ENCODE results near the gene BLMH. TPM values are rescaled to one million over a fixed set of nuclear protein-coding genes. Genes with fewer than 3 reads are reported as not detected.

BLMH gene
- 49.8 TPM for polyA plus RNA-seq (2013, experiment 1 of 2; ENCODE audit: insufficient read length)
- 42.4 TPM for polyA plus RNA-seq (2013, experiment 2 of 2; ENCODE audit: insufficient read length)

GRCh38 chr17:30291543-30292285 lies at the start of gene BLMH:
Gene BLMH (minus strand): TSS chr17:30291944. CDS start chr17:30291819, 125 bp downstream.
- peak; percentile 87 for DNase-seq

DNA sequence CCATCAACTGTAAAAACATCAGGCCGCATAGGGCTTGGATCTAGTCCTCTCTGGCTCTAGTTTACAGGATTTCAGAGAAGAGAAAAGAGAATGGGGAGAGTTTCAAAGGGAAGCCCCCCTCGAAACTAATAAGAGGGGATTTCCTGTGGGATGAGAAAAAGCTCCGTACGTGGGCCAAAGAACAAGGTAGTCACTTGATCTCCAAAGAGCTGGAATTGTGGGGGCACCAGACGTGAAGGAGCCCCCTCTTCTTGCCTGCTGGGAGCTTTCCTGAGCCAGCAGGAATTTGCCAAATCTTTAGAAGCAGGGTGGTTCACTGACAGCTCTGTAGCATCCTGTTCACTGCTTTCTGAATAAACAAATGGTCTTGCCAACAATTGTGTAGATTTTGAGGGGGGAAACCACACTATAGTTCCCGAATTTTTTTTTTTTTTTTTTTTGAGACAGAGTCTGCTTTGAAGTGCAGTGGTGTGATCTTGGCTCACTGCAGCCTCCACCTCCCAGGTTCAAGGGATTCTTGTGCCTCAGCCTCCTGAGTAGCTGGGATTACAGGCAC lies 49.1 kb upstream of the BLMH start:
- DNase-seq, result peak; percentile 27

GRCh38 chr17:30339086-30339485 lies 47.3 kb upstream of the BLMH start:
- DNase-seq, result no peak

- no peak for DNase-seq
These were observed 45.8 kb upstream of the BLMH start for GRCh38 chr17:30337393-30337999.

DNA sequence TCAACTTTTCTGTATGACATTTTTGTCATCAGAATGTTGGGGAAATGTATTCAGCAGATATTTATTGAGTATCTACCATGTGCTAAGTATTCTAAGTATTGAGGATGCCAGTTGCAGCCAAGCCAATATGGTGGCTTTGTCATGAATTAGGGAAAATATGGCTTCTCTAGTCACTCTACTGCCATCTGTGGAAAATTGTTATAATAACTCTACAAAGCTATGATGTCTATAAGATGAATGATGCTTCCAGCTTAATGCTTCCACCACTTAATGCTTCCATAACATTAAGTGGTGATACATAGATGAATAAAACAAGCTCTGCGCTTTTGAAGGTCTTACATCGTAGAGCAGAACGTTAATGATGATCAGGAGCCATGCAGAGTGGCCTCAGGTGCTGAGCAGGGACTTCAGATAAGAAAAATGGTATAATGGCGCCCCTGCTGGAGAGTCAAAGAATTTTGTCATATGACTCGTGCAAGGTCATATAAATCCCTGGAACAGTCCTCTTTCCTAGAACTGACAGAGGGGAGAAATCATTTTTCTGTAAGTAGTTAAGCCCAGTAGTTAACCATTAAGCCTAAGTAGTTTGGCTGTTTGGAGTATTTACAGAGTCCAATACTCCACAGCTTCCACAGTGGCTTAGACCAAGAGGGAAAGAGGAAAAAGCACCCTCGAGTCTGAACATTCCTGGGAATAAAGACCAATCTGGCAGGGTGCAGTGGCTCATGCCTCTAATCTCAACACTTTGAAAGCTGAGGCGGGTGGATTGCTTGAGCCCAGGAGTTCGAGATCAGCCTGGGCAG lies 44.8 kb upstream of the BLMH start:
- peak; percentile 55 for DNase-seq

DNA sequence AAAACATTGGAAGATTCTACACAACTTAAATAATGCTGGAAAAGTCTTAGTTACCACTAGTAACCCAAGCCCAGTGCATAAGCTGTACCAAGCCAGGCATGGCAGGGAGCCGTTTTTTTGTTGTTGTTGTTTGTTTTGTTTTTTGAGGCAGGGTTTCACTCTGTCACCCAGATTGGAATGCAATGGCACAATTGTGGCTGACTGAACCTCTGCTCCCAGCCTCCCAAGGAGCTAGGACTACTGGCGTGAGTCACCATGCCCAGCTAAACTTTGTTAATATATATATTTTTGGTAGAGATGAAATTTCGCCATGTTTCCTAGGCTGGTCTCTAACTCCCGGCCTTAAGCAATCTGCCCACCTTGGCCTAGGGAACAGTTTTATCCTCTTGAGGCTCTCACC lies 42.7 kb upstream of the BLMH start:
- DNase-seq, result peak; percentile 48

DNA sequence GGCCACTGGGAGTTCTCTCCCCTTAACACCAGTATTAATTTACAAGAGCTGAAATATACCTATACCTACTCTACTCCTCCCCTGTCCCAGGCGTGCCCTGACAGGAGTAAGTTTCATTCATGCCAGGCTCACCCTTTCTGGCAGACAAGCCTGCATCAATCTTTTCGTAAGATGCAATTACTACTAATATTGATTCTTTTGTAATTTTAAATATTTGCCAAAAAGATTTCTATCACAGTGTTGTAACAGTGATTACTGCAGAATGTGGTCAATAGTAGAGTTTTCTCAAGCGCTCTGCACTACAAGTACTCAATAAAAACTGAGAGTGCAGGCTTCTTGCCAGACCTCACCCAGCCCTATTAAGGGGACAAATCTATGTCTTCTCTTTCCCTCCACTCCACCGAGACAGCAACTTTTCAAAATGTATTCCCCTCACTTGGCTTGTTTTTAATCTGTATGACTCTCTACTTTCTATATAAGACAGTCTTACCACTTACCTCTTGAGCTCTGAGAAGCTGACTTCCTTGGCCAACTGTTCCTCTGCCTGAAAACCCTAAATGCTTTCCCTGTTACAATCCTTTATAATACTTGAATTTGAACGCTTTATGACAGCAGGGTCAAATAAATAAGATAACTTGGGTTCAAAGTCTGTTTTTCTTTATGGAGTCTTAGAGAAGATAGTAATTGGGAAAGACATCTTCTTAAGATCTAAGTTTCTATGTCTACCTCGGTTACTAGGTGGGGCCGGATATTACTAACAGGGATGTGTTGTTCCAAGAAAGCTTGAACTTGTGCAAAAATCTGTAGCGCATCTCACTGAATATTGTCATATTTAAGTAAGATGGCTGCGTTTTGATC lies 42.0 kb upstream of the BLMH start, which contains the start of gene TMIGD1:
Gene TMIGD1, minus strand, starts transcription at position 555 of the 858 bp plus-strand sequence. CDS start 1,924 bp downstream, outside the sequence.
- DNase-seq, result peak; percentile 26

DNA sequence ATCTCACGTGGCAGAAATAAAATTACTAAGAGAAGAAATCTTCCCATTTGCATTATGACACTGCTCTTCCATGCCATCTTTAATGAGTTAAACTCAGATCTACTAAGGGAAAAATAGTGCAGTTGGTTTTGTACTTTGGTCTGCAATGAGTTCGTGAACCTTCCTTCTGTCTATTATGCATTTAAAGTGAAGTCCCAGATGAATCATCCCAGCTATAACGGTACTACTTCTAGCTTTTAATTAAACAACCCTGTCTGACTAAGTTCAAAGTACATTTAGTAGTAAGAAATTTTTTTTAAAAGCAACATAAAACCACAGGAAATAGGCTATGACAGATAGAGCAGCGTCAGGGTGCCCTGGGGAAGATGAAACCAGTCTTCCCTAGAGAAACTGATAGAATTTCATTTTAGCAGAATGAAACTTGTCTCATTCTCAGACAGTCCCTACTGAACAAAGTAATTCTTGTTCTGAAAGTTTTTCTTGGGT lies 40.4 kb upstream of the BLMH start:
- peak; percentile 62 for DNase-seq

GRCh38 chr17:30326809-30327208 lies 35.1 kb upstream of the BLMH start:
- DNase-seq, result no peak

DNA sequence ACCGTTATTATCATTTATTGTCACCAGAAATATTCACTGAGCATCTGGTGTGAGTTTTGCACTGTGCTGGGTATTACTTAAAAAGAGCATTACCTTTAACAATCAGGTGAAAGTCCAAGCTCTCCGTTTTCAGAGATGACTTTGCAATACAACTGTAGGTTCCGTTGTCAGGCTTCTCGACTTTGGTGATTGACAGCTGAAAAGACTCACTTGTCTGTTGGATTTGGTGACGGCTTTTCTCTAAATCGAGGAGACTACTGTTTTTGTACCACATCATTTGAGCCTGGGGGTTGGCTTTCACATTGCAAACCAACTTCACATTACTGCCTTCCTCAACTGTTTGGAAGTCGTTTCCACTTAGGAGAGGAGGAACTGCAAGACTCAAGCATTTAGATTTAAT lies 33.0 kb upstream of the BLMH start:
- DNase-seq, result no peak

DNA sequence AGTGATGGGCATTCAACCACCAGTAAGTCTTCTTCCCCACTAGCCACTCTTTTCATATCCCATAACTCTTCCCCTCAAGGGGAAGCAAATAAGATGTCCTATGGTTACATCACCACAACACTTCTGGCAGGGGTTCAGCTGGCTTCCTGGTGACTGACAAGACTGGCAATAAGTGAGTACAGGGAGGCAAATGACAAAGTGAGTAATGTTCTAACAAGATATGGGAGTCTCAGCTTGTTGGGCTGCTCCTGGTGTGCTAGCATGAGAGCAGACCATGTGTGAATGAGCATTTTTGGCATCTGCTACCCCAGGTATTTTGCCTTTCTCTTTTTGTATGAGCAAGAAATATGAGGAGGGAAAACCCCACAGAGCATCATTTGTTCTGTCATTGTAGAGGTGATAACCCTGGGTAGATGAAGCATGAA lies 32.2 kb upstream of the BLMH start:
- DNase-seq, result peak; percentile 61

- DNase-seq, result no peak
These were observed 31.6 kb upstream of the BLMH start for GRCh38 chr17:30323262-30323894.

DNA sequence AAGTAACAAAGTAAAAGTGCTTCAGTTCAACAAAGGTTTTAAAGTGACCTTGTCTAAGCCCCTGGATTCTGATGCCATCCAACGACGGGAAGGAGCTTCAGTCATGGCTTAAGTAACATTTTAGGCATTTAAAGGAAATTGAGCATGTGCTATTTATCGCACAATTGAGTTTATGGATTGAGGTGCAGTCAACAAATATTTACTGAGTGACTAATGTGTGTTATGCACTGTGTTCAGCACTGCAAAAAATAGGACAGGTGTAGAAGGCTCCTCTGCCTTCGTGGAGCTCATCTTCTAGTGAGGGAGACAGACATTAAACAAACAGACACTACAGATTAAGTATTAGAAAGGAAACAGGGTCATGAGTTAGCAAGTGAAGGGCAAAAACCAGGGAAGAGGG lies 29.6 kb upstream of the BLMH start:
- DNase-seq, result no peak

DNA sequence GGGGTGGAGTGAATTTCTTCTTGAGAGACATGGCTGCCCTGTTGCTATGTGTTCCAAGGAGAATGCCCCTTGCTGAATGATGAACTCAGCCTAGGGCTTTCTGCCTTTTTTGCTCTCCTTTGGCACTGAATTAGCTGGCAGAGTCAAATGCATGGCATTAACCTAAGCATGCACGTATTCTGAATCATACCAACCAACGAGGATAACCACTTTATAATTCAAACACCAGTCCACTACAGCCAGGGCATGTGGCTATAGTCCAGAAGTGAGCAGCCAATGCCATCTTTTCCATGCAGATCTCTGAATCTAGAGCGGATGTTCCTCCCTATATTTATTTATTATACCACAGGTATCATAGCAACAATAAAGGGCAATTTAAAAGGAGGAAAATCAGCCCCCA lies 26.4 kb upstream of the BLMH start:
- DNase-seq, result no peak

- no peak for DNase-seq
These were observed 25.0 kb upstream of the BLMH start for GRCh38 chr17:30316736-30317135.

GRCh38 chr17:30315106-30315505 lies 23.4 kb upstream of the BLMH start:
- no peak for DNase-seq

GRCh38 chr17:30314474-30314873 lies 22.7 kb upstream of the BLMH start:
- no peak for DNase-seq

DNA sequence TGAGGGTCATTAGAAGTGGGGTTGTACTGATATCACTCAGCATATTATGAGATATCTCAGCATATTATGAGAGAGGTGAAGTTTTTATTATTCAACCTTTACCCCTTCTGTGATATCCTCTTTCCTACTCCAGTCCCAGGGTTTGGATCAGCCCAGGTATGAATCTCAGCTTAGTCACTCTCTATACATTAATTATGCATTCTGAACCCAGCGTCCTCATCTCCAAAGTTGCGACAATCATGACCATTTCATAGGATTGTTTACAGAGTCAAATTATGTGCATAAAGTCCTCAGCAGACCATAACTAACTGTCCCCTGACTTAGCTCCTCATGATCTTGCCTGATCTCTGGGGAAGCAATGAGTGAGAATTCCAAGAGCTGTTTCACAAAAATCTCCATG lies 20.5 kb upstream of the BLMH start:
- DNase-seq, result no peak

GRCh38 chr17:30310562-30310961 lies 18.8 kb upstream of the BLMH start:
- no peak for DNase-seq

DNA sequence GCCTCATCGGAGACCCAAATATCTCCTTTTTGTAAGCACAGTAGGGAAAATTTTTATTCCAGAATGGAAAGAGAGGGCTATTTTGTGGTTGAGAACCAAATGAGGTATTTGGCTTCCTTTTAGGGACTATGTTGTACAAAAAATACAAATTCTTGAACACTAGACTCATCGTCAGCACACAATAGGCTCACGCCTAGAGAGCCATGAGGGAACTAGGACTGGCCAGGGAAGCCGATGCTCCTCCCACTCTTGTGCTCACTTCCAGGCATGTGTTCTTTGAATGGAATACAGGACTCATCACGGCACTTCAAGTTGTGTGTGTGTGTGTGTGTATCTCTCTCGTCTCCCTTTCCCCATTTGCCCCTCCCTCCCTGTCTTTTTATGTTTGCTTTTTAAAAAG lies 17.8 kb upstream of the BLMH start:
- peak; percentile 48 for DNase-seq

DNA sequence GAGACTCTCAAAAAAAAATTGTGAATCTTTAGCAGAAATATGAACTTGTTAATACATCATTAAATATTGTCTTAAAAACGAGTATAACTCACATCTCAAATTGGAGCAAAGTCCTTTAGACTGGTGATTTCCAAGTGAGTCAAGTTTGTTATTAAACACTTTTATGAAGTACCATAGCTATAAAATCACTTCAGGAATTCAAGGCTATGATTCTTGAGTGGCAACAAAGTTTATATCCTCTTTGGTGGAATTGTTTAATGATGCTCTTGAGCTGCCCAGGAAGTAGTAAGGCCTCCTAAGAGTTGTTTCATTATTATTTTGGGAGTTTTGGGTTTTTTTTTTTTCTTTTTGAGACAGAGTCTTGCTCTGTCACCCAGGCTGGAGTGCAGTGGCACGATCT lies 16.7 kb upstream of the BLMH start:
- no peak for DNase-seq

All from fibroblast of skin of back (primary cell).